ENCODE measurements around the gene MIR17HG. TPM values are rescaled to one million over a fixed set of nuclear protein-coding genes. Genes with fewer than 3 reads are reported as not detected.

Gene MIR17HG
- polyA plus RNA-seq, 1 of the 3 experiments (the other 2 are of a cell fraction): 0.51 TPM

DNA sequence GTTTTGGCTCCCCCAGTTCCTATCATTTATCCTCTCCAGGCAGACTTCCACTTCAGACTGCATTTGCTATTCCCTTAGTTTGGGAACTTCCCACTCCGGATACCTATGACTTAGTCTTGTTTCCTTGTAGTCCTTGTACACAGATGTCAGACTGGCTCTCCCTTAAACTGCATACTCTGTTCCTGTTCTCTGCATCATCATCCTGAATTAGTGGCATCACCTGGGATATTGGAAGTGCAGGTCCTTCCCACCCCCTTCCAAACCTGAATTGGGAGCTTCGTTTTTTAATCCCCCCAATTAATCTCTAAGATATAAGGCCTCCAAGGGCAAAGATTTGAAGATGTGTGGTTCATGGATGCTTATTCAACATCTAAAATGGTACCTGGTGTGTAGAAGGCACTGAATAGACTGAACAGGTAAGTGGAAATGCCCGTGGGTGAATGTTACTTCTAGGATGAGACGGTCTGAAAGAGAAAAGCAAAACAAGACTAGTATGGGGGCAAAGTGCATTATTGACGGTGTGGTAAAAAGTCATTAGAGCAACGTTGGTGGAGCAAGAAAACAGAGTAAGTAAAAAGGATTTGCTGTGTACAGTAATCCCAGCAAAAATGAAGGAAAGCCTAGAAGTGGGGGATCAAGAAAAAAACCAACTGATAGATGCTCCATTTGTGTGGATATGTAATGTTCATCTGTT lies 9.6 kb downstream of the MIR17HG start:
- no peak overlapping the region for H3K27ac ChIP-seq (ENCODE audit: low read depth in 2 of 2, low read length in 1 of 2)
- DNase-seq: no peak
- no peak overlapping the region for H3K9ac ChIP-seq
- H3K27me3 ChIP-seq (ENCODE audit: insufficient read depth): no peaks in the 10 kb centered on the region
- CTCF ChIA-PET: interaction anchor here (0.6 kb wide), 1 partner anchor 10 kb away, joined by 3 read pairs; the partner anchor contains the start of gene MIR17HG
- H3F3A ChIP-seq (replicated peaks; ENCODE audit: insufficient read depth): peaks cover 18% of the 10 kb centered on the region
- no peak overlapping the region for H3K4me2 ChIP-seq
- H2AFZ ChIP-seq (ENCODE audit: low read depth): no peak overlapping the region
- peaks cover 10% of the 10 kb centered on the region for H3K79me2 ChIP-seq (ENCODE audit: insufficient read depth)
- no peaks in the 10 kb centered on the region for H3K9me2 ChIP-seq
- POLR2A ChIA-PET: interaction anchor here (0.7 kb wide), 1 partner anchor 657 kb away, joined by 3 read pairs; no protein-coding TSS in a partner anchor
- peaks cover 39 to 59% of the 10 kb centered on the region in 2 experiments for H3K36me3 ChIP-seq (replicated peaks in 1 of 2; ENCODE audit: control insufficient read depth in 1 of 2, insufficient read depth in 2 of 2, low read length in 1 of 2)
- no peaks in the 10 kb centered on the region for H3K9me3 ChIP-seq
- no peaks in the 10 kb centered on the region; a peak in 2 of 4 replicates for H3K4me1 ChIP-seq (ENCODE audit: control insufficient read depth in 1 of 2, insufficient read depth in 2 of 2, low read depth in 1 of 2, low read length in 1 of 2)
- TF ChIP-seq, protein P1, sequence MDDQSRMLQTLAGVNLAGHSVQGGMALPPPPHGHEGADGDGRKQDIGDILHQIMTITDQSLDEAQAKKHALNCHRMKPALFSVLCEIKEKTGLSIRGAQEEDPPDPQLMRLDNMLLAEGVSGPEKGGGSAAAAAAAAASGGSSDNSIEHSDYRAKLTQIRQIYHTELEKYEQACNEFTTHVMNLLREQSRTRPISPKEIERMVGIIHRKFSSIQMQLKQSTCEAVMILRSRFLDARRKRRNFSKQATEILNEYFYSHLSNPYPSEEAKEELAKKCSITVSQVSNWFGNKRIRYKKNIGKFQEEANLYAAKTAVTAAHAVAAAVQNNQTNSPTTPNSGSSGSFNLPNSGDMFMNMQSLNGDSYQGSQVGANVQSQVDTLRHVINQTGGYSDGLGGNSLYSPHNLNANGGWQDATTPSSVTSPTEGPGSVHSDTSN (IDR thresholded peaks at IDR 0.05): no peak
- TF ChIP-seq, protein P2, sequence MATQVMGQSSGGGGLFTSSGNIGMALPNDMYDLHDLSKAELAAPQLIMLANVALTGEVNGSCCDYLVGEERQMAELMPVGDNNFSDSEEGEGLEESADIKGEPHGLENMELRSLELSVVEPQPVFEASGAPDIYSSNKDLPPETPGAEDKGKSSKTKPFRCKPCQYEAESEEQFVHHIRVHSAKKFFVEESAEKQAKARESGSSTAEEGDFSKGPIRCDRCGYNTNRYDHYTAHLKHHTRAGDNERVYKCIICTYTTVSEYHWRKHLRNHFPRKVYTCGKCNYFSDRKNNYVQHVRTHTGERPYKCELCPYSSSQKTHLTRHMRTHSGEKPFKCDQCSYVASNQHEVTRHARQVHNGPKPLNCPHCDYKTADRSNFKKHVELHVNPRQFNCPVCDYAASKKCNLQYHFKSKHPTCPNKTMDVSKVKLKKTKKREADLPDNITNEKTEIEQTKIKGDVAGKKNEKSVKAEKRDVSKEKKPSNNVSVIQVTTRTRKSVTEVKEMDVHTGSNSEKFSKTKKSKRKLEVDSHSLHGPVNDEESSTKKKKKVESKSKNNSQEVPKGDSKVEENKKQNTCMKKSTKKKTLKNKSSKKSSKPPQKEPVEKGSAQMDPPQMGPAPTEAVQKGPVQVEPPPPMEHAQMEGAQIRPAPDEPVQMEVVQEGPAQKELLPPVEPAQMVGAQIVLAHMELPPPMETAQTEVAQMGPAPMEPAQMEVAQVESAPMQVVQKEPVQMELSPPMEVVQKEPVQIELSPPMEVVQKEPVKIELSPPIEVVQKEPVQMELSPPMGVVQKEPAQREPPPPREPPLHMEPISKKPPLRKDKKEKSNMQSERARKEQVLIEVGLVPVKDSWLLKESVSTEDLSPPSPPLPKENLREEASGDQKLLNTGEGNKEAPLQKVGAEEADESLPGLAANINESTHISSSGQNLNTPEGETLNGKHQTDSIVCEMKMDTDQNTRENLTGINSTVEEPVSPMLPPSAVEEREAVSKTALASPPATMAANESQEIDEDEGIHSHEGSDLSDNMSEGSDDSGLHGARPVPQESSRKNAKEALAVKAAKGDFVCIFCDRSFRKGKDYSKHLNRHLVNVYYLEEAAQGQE (IDR thresholded peaks at IDR 0.05; ENCODE audit: low read depth, low read length): no peak
- no peak for TF ChIP-seq NFIC (IDR thresholded peaks at IDR 0.05; ENCODE audit: borderline replicate concordance)
- TF ChIP-seq ELF1 (IDR thresholded peaks at IDR 0.05): no peak
- TF ChIP-seq USF2 (IDR thresholded peaks at IDR 0.05; ENCODE audit: borderline replicate concordance, low read depth, low read length): no peak
- no peak for TF ChIP-seq CHD2 (IDR thresholded peaks at IDR 0.05; ENCODE audit: low read length, partially characterized antibody)
- no peak for TF ChIP-seq MEF2A (IDR thresholded peaks at IDR 0.05; ENCODE audit: borderline replicate concordance, low read depth)
- no peak for TF ChIP-seq POLR2AphosphoS5 (IDR thresholded peaks at IDR 0.05; ENCODE audit: low read depth, low read length)
- no peak for TF ChIP-seq TCF12 (IDR thresholded peaks at IDR 0.05)
- TF ChIP-seq SMC3 (IDR thresholded peaks at IDR 0.05; ENCODE audit: low read depth, low read length): no peak
- no peak for TF ChIP-seq EZH2phosphoT487 (IDR thresholded peaks at IDR 0.05; ENCODE audit: borderline replicate concordance, low read depth)
- TF ChIP-seq, protein P3, sequence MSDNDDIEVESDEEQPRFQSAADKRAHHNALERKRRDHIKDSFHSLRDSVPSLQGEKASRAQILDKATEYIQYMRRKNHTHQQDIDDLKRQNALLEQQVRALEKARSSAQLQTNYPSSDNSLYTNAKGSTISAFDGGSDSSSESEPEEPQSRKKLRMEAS (IDR thresholded peaks at IDR 0.05; ENCODE audit: low read depth): no peak
- TF ChIP-seq USF1 (IDR thresholded peaks at IDR 0.05; ENCODE audit: borderline replicate concordance, low read depth): no peak
- no peak for TF ChIP-seq YY1 (IDR thresholded peaks at IDR 0.05; ENCODE audit: low read depth)
- TF ChIP-seq RCOR1 (IDR thresholded peaks at IDR 0.05; ENCODE audit: low read length): no peak
- TF ChIP-seq SIN3A (IDR thresholded peaks at IDR 0.05; ENCODE audit: borderline replicate concordance, low read depth, low read length): no peak
- TF ChIP-seq GABPA (IDR thresholded peaks at IDR 0.05; ENCODE audit: low read depth): no peak
- peaks cover 9% of the 10 kb centered on the region for H4K20me1 ChIP-seq (ENCODE audit: insufficient read depth)
- H3K4me3 ChIP-seq (ENCODE audit: low read depth in 2 of 2, low read length in 1 of 2): no peak overlapping the region
- 82% methylated on average over 6 of the region's 6 CpGs for WGBS (ENCODE audit: low lambda C conversion rate)

All from SK-N-SH (cell line).